ENCODE measurements around the gene DYDC1. TPM values are rescaled to one million over a fixed set of nuclear protein-coding genes. Genes with fewer than 3 reads are reported as not detected.

The DYDC1 gene
- not detected for total RNA-seq
- polyA plus RNA-seq = not detected
- long read RNA-seq, donor 1 = 0 reads
- long read RNA-seq, donor 2 = 0 reads
- long read RNA-seq, donor 3 = 0 reads

GRCh38 chr10:80356563-80356988, at the start of gene DYDC1, which contains the start of gene DYDC2:
Gene DYDC1 (minus strand): TSS chr10:80356755. CDS start chr10:80352601, 4,154 bp downstream.
Gene DYDC2 (plus strand): TSS chr10:80356781. CDS start chr10:80362444, 5,663 bp downstream.
- intact Hi-C loops (cut with DNase I) = no loop called here
- Histone ChIP-seq H3K27ac (no peak within 1 kb of the TSS), H3K27me3 (peaks cover 3 to 34% (median 14%) of the 10 kb centered on the region in 9 donors), H3K4me1 (peaks cover 0 to 13% (median 5%) of the 10 kb centered on the region in 12 donors), H3K9me3 (no peaks in the 10 kb centered on the region), H3K4me3 (peak within 1 kb of the TSS; percentile 11 to 49 (median 42)), H3K36me3 (no peaks in the 10 kb centered on the region)
- ATAC-seq (peak in 3 of 4 donors; percentile 62 to 83 (median 69)), DNase-seq (peak; percentile 20 to 66 (median 52))
- 2 to 3% (median 3%) methylated on average over 32 to 43 of the region's 43 CpGs for WGBS, 4 donors
- TF ChIP-seq POLR2A (IDR thresholded peaks at IDR 0.05) (no peak), CTCF (IDR thresholded peaks at IDR 0.05) (no peak)

- H3K27me3 ChIP-seq = peaks cover 0 to 6% (median 0%) of the 10 kb centered on the region in 9 donors
- intact Hi-C loops (cut with DNase I) = loop anchor here in 1 of 10 donors (5.0 kb wide), 1 partner anchor 46 kb away; the partner anchor contains the start of gene TSPAN14
- peak overlapping the region in 9 of 12 donors; percentile 8 to 67 (median 41) for H3K27ac ChIP-seq
- H3K4me3 ChIP-seq = no peak overlapping the region
- peaks cover 0 to 37% (median 33%) of the 10 kb centered on the region in 12 donors for H3K4me1 ChIP-seq
- TF ChIP-seq CTCF (IDR thresholded peaks at IDR 0.05) (no peak), POLR2A (IDR thresholded peaks at IDR 0.05) (no peak)
- no peak for DNase-seq
- no peak for ATAC-seq
- H3K36me3 ChIP-seq = no peaks in the 10 kb centered on the region
- 50 to 69% (median 62%) methylated on average over 4 of the region's 4 CpGs for WGBS, 4 donors
- no peaks in the 10 kb centered on the region for H3K9me3 ChIP-seq
These were observed 49.6 kb upstream of the DYDC1 start for GRCh38 chr10:80406204-80406603.

- H3K27ac ChIP-seq = peak overlapping the region in 10 of 12 donors; percentile 8 to 67 (median 45)
- no peak overlapping the region for H3K4me3 ChIP-seq
- ATAC-seq (no peak), DNase-seq (peak in 1 of 5 donors; percentile 21)
- intact Hi-C loops (cut with DNase I) = loop anchor here in 1 of 10 donors (5.0 kb wide), 1 partner anchor 47 kb away; the partner anchor contains the start of gene TSPAN14
- peaks cover 0 to 6% (median 0%) of the 10 kb centered on the region in 9 donors for H3K27me3 ChIP-seq
- no peaks in the 10 kb centered on the region for H3K9me3 ChIP-seq
- H3K4me1 ChIP-seq = peaks cover 0 to 32% (median 27%) of the 10 kb centered on the region in 12 donors
- no peak for TF ChIP-seq POLR2A (IDR thresholded peaks at IDR 0.05)
- no peak for TF ChIP-seq CTCF (IDR thresholded peaks at IDR 0.05)
- no peaks in the 10 kb centered on the region for H3K36me3 ChIP-seq
- WGBS, 4 donors = 65 to 80% (median 70%) methylated on average over 4 of the region's 4 CpGs
These were observed 49.1 kb upstream of the DYDC1 start for GRCh38 chr10:80405626-80406025.

- 91 to 100% (median 93%) methylated on average over 1 of the region's 1 CpG for WGBS, 4 donors
- H3K27ac ChIP-seq = peak overlapping the region in 7 of 12 donors; percentile 30 to 67 (median 53)
- intact Hi-C loops (cut with DNase I) = loop anchor here in 1 of 10 donors (5.0 kb wide), 1 partner anchor 47 kb away; the partner anchor contains the start of gene TSPAN14
These were observed 48.5 kb upstream of the DYDC1 start for GRCh38 chr10:80405035-80405434.

More at GRCh38 chr10:80405035-80405434, 48.5 kb upstream of the DYDC1 start:
- Histone ChIP-seq H3K36me3 (no peaks in the 10 kb centered on the region), H3K4me1 (peaks cover 0 to 27% (median 21%) of the 10 kb centered on the region in 12 donors), H3K9me3 (no peaks in the 10 kb centered on the region), H3K4me3 (no peak overlapping the region), H3K27me3 (peaks cover 0 to 6% (median 0%) of the 10 kb centered on the region in 9 donors)
- TF ChIP-seq POLR2A (IDR thresholded peaks at IDR 0.05) (no peak), CTCF (IDR thresholded peaks at IDR 0.05) (no peak)
- ATAC-seq = no peak
- no peak for DNase-seq

All from heart left ventricle (tissue), 16 donors.